ENCODE data around the gene GALNT11. TPM values are rescaled to one million over a fixed set of nuclear protein-coding genes. Genes with fewer than 3 reads are reported as not detected.

The GALNT11 gene
- total RNA-seq, 1 donor: 15.3 TPM

DNA sequence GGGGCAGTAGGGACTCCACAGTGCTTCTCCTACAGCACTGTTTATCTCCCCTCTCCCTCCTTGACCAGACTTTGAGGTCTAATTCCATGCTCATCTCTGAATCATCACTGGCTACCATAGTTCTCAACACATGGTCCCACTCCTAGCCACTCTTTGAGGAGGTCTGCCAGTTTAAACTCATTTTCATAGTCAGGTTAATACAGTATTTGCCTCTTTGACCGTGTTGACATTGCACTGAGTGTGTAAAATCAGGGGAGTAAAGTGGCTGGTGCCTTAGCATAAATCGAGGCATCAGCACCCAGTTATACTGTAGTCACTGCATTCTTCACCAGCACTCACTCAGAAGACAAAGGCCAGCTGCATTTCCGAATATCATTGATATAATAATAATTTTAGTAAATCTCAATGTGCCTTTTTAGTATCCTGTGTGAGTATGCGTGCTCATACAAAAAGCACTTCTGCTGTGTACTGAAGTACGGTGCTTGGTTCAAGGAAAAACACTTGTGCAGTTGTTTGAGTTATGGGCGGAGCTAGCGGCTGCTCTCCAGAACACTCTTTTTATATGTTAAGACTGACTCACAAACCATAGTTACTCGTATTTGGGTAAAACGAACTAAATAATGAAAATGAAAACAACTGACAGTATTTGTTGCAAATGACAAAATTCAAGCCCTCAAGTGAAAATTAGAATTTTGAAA is 89.7 kb downstream of the GALNT11 start:
- no peak for DNase-seq (ENCODE audit: low read depth in 2 of 3, low spot score in 2 of 3)

DNA sequence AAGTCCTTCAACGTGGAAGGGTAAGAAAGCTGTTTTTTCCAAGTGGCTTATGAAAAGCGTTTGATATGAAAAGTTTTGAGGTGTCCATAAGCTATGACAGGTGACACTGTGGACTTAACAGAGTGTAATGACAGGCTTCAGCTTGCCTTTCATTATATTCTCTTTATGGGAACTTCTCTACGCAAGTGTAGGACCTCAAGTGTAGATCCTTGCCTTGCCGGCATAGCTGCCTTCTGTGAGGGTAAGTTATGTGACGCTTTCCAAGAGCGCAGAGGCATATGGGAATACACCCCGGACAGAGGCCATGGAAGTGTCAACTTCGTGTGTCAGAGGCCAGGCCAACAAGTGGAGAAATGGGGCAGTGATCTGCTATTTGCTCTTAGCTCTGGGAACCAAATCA is 91.9 kb downstream of the GALNT11 start:
- DNase-seq (ENCODE audit: low read depth in 2 of 3, low spot score in 2 of 3): no peak

DNA sequence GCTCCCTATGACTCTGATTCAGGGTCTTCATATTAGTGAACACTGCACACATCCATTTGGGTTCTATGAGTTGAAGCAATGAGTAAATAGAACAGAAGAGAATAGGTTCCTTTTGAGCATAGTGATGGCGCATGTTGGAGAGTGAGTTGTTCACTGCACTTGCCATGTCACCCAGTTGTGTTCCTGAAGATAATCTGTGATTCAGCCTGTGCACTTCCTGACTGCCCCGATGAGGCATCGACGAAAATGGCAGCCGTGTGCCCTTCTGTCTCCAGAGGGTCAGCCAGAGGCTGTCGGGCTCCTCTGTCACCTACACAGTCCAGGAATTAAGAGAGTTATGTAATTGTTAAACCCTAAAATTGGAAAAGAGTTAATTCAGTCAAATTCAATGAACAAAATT is 94.7 kb downstream of the GALNT11 start:
- DNase-seq (ENCODE audit: low read depth in 2 of 3, low spot score in 2 of 3): no peak

DNA sequence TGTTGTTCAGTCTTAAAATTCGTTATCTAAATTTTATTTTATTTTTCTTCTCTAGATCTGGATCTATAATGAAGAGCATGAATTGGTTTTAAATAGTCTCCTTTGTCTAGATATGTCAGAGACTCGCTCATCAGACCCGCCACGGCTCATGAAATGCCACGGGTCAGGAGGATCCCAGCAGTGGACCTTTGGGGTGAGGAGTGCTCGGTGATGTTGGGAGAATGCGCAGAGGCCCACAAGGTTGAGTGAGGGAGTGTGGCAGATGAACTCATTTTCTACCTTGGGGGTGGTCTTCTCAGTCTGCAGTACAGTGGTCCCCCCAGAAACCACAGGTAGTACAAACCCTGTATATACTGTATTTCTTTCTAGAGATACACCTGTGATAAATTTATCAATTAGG is 95.3 kb downstream of the GALNT11 start:
- DNase-seq (ENCODE audit: low read depth in 2 of 3, low spot score in 2 of 3): no peak

DNA sequence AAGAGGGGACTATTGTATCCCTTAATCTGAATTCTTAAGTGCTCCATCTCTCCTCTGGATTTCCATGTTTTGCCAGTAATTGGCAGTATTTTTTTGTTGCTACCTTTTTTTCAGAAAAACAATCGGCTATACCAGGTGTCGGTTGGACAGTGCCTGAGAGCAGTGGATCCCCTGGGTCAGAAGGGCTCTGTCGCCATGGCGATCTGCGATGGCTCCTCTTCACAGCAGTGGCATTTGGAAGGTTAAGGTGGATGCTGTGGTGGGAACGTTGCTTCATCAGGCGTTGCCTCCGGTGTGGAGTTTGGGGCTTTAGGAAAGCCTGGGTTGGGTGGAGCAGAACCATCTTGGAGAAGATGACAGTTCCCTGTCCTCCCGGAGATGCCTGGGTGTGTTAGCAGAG is 96.0 kb downstream of the GALNT11 start:
- no peak for DNase-seq (ENCODE audit: low read depth in 2 of 3, low spot score in 2 of 3)

DNA sequence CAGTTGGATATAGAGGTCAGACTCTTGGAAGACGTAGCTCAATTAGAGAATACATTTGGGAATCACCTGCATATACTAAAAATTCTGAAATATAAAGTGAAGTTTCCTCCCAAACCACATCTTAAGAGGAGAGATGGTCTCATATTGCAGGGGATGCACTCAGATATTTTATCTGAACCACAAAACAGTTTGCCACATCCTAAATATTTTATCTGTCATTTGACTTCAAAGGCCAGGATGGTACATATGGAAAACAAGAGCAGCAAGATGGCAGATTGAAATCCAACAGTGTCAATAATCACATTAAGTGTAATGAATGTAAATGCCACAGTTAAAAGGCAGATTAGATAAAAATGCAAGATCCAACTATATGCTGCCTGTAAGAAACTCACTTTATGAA is 97.1 kb downstream of the GALNT11 start:
- no peak for DNase-seq (ENCODE audit: low read depth in 2 of 3, low spot score in 2 of 3)

DNA sequence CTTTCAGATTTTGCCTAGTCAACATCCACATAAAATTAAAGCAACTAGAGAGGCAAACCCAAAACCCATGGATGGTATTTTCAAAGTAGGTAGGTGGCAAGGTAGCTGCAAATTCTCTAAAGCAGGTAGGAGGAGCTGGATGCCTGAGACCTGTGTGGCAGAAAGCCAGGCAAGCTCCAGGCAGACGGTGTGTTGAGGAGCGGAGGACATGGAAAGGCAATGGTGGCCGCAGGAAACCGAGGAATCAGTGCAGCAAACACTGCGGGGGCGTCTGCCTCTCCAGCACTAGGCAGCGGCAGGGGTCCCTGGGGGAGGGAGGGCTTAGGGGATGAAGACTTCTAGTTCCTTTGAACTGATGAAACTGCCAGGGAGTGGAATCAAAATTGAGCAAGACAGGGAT is 101.3 kb downstream of the GALNT11 start:
- DNase-seq (ENCODE audit: low read depth in 2 of 3, low spot score in 2 of 3): no peak

DNA sequence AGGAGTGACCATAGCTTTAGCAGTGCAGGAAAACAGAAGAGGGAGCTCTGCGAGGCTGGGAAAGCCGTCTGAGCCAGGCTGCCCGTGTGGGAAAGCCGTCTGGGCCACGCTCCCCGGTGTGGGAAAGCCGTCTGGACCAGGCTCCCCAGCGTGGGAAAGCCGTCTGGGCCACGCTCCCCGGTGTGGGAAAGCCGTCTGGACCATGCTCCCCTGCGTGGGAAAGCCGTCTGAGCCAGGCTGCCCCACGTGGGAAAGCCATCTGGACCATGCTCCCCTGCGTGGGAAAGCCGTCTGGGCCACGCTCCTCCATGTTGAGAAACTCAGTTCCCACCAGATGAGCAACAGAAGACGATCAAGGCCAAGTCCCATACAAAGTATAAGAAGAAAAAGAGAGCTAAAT is 101.8 kb downstream of the GALNT11 start:
- DNase-seq (ENCODE audit: low read depth in 2 of 3, low spot score in 2 of 3): no peak

DNA sequence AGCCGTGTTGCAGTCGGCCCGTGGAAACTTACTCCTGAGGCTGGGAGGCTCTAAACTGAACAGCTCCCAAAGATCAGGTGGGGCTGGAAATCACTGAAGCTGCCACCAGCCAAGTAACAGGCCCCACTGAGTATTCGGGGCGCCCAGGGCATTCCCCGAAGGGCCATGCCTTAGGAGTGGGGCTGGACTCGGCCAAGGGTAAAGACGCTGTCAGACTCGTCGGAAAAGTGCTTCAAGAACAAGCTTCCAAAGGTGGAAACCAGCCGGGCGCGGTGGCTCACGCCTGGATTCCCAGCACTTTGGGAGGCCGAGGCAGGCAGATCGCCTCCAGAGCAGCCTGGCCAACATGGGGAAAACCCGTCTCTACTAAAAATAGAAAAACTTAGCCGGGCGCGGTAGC is 102.8 kb downstream of the GALNT11 start:
- DNase-seq (ENCODE audit: low read depth in 2 of 3, low spot score in 2 of 3): no peak

DNA sequence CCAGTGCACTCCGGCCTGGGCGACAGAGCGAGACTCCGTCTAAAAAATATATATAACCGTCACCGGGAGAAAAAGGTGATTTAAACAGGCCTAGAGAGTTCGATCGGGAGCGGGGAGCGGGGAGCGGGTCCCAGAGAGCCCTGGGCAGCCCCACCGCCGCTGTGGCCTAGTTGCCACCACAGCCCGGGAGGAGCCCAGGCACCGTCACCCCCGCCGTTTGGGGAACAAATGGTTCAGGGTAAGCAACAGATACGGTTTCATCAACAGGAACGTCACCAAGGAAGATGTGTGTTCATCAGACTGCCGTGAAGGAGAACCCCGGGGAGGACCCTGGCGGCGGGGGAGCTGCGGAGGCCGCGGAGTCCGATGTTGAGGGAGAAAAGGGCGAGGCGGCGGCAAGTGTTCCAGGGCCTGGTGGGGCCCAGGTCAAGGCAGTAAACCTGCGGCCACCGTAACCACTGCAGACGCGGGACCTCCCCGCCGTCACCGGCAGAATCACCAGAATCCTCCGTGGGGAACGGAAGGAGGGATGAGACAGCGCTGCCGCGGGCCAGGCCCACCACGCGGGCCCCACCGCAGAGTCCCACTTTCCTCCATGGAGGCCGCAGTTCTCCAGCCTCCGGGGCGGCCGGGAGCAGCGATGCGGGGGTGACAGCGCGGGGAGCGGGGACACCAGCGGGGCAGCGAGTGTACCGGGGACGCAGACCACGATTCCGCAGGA is 103.4 kb downstream of the GALNT11 start:
- no peak for DNase-seq (ENCODE audit: low read depth in 2 of 3, low spot score in 2 of 3)

DNA sequence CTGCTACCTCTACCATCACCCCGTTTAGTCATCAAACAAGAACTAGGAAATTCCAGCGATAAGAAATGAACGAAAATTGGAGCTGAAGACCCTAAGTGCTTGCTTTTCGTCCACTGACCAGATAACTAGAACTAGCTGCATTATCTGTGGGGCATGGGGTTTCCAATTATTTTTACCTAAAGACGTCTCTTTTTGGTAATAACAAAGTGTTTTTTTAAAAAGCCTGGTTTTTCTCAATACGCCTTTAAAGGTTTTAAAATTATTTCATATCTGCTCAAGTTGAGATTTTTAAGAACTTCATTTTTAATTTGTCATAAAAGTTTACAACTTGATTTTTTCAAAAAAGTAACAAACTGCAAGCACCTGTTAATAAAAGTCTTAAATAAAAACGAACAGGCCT is 104.2 kb downstream of the GALNT11 start:
- DNase-seq (ENCODE audit: low read depth in 2 of 3, low spot score in 2 of 3): no peak

DNA sequence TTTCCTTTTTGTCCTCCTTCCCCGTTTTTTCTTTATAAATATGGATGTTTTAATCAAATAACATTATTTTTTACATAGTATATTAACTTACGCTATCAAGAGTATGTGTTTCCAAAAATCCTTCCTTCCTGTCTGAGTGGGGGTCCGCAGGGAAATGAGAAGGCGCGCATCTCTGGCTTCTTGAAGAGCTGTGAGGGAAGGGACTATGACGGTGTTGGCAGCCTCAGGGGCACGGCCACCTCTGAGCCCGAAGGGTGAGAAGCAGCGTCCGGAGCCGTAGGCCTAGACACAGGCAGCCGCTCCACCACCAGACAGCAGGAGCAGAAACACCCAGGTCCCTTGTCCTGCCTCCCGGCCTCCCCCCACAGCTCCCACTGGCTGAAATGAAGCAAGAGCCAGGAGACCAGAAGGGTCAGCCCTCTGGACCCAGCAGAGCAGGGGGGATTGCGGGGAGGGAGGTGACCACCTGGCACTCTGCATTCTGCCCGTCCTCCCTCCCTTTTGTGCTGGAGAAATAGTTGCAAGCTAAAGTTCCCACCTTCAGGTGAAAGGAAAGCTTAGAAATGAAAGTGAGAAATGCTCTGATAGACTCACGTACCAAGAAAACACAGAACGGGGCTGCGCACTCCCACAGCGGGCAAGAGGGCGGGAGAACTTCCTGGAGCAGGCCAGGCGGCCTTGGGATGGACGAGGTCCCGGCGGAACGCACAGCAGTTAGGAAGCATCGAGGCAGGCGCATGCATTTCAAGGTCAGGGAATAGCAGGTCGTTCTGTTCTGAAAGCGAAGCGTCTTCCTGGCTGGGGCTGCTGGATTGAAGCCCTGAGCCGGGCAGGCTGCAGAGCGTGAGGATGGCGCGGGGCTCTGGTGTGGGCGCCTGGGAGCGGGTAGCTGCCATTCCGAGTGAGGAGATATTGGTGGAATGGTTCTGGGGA is 105.5 kb downstream of the GALNT11 start:
- DNase-seq (ENCODE audit: low read depth in 2 of 3, low spot score in 2 of 3): no peak

DNA sequence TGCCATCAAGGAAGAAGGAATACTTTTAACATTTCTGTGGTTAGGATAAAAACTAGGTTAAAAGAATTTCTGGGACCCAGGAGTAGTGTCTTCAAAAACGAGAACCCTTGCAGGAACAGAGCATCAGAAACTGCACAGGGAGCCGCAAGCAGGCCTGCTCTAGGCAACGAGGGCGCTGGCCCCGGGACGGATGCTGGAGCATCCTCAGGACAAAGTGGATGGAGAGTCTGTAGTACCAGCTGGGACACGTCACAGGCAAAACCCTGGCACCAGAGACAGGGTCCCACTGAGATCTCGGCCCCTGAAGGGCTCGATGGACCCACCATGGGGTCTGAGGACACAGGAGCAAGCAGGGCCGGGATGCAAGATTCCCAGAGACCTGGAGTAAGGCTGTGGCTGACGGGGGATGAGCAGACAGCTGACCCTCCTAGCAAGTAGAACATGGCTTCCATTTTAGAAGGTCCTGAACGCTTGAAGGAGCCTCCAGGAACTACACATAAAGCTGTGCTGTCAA is 106.6 kb downstream of the GALNT11 start:
- DNase-seq (ENCODE audit: low read depth in 2 of 3, low spot score in 2 of 3): no peak

DNA sequence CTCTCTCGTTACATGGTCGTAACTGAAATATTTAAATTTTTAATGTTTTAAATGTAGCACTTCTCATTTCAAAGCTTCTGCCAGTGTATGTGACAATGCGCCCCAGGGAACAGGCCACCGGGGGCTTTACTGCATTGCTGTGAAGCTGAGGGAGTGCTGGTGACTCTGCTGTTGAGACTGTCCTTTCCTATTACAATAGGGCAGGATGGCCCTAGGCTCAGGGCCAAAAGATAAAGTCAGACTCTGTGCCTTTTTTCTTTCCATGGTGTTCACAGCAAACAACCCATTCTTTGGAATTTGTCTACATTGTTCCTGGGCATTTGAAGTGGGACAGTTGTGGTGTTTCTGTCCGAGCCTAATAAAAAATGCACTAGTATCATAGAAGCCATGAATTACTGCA is 107.3 kb downstream of the GALNT11 start:
- no peak for DNase-seq (ENCODE audit: low read depth in 2 of 3, low spot score in 2 of 3)

DNA sequence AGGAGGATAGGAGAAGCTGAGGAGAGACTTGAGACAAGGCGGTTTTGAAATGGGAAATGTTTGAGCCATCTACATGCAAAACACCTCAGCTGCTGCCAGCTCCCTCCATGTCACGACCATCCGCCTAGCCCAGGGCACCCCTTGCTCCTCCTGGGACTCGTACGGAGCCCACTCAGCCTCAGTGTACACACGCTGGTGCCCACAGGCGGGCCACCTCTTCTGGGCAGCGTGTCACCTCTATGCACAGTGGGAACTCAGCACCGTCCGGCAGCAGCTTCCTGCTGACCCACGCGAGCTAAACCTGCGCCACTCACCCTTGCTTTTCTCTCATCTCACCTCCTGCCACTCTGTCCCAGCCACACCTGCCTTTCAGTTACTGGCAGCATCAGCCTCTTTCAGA is 108.3 kb downstream of the GALNT11 start:
- DNase-seq (ENCODE audit: low read depth in 2 of 3, low spot score in 2 of 3): no peak

DNA sequence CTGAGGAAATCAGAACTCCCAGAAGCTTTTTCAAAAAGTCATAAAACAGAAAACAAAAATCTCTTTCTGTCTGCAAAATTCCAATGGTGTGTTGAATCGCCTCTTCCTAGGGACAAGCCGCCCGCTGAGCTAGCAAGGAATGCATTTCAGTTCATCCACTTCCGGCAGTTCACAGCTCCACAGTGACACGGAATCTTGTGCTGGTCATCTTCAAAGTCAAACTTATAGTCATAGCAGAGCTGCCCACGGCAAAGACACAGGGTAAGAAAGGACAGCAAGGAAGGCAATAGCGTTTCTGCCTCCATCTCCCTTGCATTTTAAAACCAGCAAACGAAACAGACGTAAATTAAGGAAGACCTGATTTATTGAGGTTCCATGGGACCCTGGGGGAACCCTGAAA is 111.2 kb downstream of the GALNT11 start:
- no peak for DNase-seq (ENCODE audit: low read depth in 2 of 3, low spot score in 2 of 3)

DNA sequence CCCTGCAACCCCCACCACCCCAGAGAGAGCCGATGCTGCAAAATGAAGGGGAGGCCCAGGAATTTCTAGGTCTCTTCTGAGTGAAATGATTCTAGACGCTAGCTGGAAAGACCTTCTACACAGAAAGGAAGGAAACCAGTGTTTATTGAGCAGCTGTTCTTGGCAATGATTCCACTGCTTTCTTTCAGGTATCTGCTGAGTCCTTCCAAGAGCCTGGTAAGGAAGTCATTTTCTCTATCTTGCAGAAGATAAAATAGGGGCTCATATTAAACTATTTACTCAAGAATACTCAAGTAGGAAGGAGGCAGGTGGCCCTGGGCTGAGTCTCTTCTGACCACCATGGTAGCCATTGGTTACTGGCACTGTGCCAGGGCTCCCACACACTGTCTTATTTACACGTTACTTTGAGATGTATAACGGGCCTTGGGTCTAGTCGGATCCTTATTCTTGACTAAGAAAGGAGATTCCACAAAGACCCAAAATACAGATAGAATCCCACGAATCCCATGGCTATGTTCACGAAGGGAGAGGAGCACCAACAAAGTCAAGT is 112.1 kb downstream of the GALNT11 start:
- no peak for DNase-seq (ENCODE audit: low read depth in 2 of 3, low spot score in 2 of 3)

DNA sequence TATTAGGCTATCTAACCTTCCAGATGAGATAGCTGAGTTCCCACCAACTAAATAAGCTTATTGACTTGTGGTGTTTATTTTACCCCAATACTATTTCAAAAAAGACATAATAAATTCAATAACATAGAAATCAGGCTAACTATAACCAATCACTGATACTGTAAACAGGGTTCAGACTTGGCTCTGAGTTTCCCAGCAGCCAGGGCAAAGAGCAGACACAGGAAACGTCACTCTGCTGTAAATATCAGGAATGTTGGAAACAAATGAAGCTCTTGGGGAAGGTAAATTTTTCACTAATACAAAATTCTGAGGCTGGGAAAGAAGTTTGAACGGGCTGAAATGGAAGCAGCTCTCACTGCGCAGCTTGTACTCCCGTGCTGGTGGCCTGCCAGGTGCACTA is 114.6 kb downstream of the GALNT11 start:
- no peak for DNase-seq (ENCODE audit: low read depth in 2 of 3, low spot score in 2 of 3)

DNA sequence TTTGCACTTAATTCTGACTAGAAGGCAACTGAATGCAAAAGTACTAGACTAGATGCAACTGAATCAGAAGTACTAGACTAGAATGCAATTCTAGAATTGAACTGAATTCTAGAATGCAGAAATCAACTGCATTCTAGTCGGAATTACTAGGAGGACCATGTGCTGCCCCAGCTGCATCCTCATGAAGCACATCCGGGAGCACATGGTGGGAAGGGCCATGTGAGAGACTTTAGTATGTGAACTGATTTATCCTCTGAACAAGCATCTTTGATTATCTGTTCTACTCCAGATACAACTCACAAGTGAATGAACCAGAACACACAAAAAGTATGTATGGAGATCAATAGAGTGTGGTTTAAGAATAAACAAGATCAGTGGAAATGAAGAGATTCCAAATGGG is 115.1 kb downstream of the GALNT11 start:
- no peak for DNase-seq (ENCODE audit: low read depth in 2 of 3, low spot score in 2 of 3)

DNA sequence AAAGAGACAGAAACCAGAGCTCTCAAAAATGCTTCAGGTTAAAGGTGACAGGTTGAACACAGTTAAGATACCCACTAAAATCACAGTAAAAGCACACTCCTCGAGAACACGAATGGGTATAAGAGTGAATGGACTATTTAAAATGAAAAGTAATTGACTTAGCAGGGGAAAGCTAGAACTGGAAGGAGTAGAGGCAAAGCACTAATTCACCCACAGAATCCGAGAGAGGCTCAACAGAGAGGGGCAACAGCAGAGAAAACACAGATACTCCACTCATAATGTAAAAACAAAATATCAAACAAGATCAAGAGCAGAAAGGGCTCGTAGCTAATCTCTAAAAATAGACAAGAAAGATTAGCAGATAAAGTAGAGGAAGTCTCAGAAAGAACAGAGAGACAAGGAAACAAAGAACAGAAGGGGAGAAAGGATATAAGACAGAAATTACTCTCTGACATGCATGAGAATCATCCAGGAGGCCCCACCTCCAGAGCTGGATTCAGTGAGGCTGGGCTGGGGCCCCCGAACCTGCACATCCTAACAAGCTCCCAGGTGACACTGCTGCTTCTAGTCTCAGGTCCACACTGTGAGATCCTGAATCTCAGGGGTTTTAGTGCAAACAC is 117.6 kb downstream of the GALNT11 start:
- DNase-seq (ENCODE audit: low read depth in 2 of 3, low spot score in 2 of 3): no peak
